ENCODE results near the gene PPP4R1. TPM values are rescaled to one million over a fixed set of nuclear protein-coding genes. Genes with fewer than 3 reads are reported as not detected.
"Not testable (repeated sequence)": the region's sequence is repeated elsewhere in the genome, so short reads cannot be mapped to it uniquely, and the experiment has no call there.

PPP4R1 gene
- total RNA-seq, 1 experiment from 2014 or later: 130 TPM

DNA sequence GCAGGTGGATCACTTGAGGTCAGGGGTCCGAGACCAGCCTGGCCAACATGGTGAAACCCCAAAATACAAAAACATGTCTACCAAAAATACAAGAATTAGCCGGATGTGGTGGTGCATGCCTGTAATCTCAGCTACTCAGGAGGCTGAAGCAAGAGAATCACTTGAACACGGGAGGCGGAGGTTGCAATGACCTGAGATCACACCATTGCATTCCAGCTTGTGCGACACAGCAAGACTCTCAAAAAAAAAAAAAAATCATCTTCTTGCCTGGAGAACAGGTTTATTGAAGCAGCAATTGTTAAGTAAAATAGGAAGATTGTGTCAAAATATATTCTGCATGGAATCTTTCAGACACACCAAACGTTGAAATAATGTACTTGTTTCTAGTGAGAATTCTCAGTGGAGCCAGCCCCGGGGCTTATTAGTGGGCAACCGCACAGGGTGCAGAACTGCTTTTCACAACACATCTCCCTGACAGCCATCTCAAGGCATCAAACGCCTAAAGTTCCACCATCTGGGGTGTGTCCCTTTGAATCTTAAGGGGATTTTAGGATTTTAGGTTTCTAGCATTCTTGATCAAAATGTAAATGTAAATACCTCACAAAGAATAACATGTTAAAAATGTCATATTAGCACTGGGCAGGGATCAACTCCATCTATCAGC lies 28.6 kb upstream of the PPP4R1 start:
- Histone ChIP-seq H3K9me3 (replicated peaks) (no peaks in the 10 kb centered on the region), H3K4me1 (replicated peaks) (peaks cover 43% of the 10 kb centered on the region), H3K4me3 (no peak overlapping the region), H3K27me3 (replicated peaks) (no peaks in the 10 kb centered on the region), H3K36me3 (no peaks in the 10 kb centered on the region), H3K27ac (peak overlapping the region; percentile 100)
- DNase-seq (ENCODE audit: low read depth in 1 of 2, low spot score in 2 of 2): peak; percentile 77 to 92

DNA sequence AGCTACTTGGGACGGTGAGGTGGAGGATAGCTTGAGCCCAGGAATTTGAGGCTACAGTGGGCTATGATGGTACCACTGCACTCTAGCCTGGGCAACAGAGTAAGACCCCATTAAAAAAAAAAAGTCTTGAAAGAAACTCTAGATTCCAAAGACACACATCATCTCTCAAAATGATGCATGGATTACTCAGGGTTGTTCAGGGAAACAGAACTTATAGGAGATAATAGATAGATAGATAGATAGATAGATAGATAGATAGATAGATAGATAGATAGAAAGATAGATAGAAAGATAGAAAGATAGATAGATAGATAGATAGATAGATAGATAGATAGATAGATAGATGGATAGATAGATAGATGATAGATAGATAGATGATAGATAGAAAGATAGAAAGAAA lies 26.7 kb upstream of the PPP4R1 start:
- not testable (repeated sequence) for H3K4me3 ChIP-seq; DNase-seq (ENCODE audit: low read depth in 1 of 2, low spot score in 2 of 2); H3K27me3 ChIP-seq (replicated peaks); H3K27ac ChIP-seq; H3K36me3 ChIP-seq; H3K9me3 ChIP-seq (replicated peaks)
- H3K4me1 ChIP-seq (replicated peaks): peaks cover 35% of the 10 kb centered on the region

DNA sequence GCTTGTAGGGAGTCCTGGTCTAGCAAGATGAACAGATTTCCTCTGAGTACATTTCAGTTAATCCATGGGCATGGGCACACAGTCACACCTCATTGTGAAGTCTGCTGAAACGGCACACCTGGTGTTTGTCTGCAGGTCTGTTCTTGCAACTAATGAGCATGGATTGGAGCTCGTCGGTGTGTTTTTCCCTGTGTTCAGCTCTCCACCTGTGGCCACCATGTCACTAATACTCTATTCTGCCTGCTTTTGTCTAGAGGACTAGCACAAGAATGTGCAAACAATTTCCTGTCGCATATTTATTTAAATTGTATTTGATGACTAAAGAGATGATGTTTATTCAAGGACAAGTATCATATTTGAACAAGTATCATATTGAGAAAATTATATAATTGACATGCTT lies 24.5 kb upstream of the PPP4R1 start:
- Histone ChIP-seq H3K4me3 (no peak overlapping the region), H3K27ac (no peak overlapping the region), H3K4me1 (replicated peaks) (peaks cover 23% of the 10 kb centered on the region), H3K36me3 (no peaks in the 10 kb centered on the region), H3K27me3 (replicated peaks) (no peaks in the 10 kb centered on the region), H3K9me3 (replicated peaks) (no peaks in the 10 kb centered on the region)
- DNase-seq (ENCODE audit: low read depth in 1 of 2, low spot score in 2 of 2): no peak

DNA sequence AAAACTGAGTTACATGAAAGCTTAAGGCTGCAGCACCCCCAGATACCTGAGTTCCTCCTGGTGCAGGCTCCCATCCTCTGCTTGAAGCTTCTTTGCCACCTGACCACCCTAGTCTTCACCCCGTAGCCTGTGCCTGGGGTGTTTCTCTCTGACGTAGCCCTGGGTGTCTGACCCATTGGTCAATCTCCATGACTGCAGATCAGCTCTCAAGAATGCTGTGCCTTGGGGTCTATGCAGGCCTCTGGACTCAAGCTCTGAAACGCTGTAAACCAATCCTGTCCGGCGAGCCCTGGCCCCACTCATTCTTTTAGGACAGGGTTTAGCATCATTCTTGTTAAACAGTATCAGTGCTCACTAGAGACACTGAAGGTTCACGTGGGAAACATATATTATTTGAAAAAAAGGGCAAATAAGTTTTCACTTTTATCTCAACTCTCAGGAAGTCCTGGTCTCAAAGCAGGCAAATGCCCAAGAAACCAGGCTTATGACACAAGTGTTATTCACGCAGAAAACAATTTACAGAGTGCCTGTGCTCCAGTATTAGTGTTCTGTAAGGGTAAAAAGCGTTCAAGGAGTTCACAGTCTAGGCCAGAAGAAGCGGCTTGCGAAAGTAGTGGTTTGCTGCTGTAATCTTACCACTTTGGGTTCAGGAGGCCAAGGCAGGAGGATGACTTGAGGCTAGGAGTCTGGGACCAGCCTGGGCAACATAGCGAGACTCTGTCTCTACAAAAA lies 22.8 kb upstream of the PPP4R1 start:
- no peaks in the 10 kb centered on the region for H3K27me3 ChIP-seq (replicated peaks)
- H3K4me1 ChIP-seq (replicated peaks): peaks cover 11% of the 10 kb centered on the region
- H3K27ac ChIP-seq: no peak overlapping the region

DNA sequence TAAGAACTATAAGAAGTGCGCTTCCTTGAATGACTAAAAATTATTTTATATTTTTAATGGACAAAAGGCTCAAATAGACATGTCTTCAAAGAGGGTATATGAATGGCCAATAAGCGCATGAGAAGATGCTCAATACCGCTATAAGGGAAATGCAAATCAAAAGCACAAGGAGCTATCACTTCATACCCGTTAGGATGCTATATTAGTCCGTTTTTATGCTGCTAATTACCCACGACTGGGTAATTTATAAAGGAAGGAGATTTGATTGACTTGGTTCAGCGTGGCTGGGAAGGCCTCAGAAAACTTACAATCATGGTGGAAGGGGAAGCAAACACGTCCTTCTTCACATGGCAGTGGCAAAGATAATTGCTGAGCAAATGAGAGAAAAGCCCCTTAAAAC lies 20.5 kb upstream of the PPP4R1 start:
- Histone ChIP-seq H3K27me3 (replicated peaks) (no peaks in the 10 kb centered on the region), H3K27ac (no peak overlapping the region), H3K4me1 (replicated peaks) (peaks cover 30% of the 10 kb centered on the region), H3K4me3 (no peak overlapping the region), H3K9me3 (replicated peaks) (no peaks in the 10 kb centered on the region), H3K36me3 (no peaks in the 10 kb centered on the region)
- no peak for DNase-seq (ENCODE audit: low read depth in 1 of 2, low spot score in 2 of 2)

More for the DNA sequence above, 22.8 kb upstream of the PPP4R1 start:
- Histone ChIP-seq H3K36me3 (no peaks in the 10 kb centered on the region), H3K9me3 (replicated peaks) (no peaks in the 10 kb centered on the region), H3K4me3 (no peak overlapping the region)
- DNase-seq (ENCODE audit: low read depth in 1 of 2, low spot score in 2 of 2): no peak

DNA sequence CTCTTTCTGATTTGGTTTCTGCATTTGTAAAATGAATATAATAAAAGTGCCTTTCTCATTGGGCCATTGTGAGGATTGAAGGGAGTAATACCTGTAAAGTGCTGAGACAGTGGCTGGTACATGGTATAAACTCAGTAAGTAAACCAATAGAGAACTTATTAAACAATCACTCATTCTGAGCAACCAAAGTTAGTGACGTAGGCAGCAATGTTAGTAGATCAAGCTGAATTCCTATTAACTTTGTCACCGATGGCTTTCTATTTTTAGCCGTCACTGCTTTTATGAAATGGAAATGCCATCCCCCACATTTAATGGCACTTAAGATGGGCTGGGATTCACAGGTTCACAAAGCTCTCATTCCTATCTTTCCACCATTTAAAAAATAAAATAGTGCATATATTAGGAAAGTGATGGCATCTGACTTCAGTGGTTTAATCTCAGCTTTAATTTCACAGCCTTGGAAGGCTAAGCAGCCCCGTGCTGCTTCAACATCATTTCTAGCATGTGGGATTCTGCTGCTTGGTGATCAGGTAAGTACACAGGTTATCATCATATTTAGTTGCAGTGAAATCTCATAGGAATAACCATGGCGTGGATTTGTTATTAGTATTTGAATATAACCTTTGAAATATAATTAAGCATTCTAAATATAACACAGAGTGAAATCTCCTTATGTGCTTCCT lies 17.6 kb upstream of the PPP4R1 start:
- H3K27me3 ChIP-seq (replicated peaks): no peaks in the 10 kb centered on the region

DNA sequence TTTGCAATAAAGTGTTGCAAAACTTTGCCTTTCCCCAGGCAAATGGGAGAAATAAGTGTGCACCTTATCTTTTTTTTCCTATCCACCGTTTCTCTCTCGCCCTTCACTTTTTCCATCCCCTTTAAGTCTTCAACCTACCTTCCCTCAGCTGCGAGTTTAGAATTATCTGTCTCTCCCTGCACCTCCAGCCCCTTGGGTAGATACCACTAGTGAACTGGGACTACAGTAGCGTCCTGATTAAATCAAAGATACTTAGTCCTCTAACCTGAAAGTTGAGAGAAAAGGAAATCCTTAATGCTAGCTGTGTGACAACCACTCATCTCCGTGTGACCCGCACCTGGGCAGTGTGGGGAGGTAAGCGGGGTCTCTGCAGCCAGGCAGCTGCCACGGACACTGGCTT lies 16.1 kb upstream of the PPP4R1 start:
- Histone ChIP-seq H3K27me3 (replicated peaks) (no peaks in the 10 kb centered on the region), H3K27ac (no peak overlapping the region), H3K4me3 (no peak overlapping the region), H3K9me3 (replicated peaks) (no peaks in the 10 kb centered on the region), H3K4me1 (replicated peaks) (peaks cover 45% of the 10 kb centered on the region), H3K36me3 (no peaks in the 10 kb centered on the region)
- peak in 1 of 2 experiments; percentile 9 for DNase-seq (ENCODE audit: low read depth in 1 of 2, low spot score in 2 of 2)

More for the DNA sequence above, 17.6 kb upstream of the PPP4R1 start:
- Histone ChIP-seq H3K4me3 (no peak overlapping the region), H3K9me3 (replicated peaks) (no peaks in the 10 kb centered on the region), H3K36me3 (no peaks in the 10 kb centered on the region), H3K4me1 (replicated peaks) (peaks cover 38% of the 10 kb centered on the region), H3K27ac (peak overlapping the region; percentile 77)
- DNase-seq (ENCODE audit: low read depth in 1 of 2, low spot score in 2 of 2): peak; percentile 42 to 73

DNA sequence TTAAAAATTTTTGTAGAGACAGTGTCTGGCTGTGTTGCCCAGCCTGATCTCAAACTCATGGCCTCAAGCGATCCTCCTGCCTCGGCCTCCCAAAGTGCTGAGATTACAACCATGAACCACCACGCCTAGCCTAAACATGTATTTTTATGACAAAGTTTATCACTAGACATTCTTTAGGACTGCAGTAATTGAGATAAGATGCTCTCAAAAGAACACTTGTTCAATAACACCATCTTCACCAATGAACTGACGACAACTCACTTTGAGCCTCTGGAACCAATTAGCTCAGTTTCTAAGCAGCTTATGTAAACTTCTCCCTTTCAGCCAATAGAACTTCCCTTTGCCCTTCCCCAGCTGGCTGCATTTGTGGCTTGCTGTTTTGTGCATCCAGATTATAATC lies 15.3 kb upstream of the PPP4R1 start:
- Histone ChIP-seq H3K27me3 (replicated peaks) (no peaks in the 10 kb centered on the region), H3K36me3 (no peaks in the 10 kb centered on the region), H3K4me3 (no peak overlapping the region), H3K4me1 (replicated peaks) (peaks cover 48% of the 10 kb centered on the region), H3K27ac (no peak overlapping the region), H3K9me3 (replicated peaks) (no peaks in the 10 kb centered on the region)
- DNase-seq (ENCODE audit: low read depth in 1 of 2, low spot score in 2 of 2): peak in 1 of 2 experiments; percentile 22

DNA sequence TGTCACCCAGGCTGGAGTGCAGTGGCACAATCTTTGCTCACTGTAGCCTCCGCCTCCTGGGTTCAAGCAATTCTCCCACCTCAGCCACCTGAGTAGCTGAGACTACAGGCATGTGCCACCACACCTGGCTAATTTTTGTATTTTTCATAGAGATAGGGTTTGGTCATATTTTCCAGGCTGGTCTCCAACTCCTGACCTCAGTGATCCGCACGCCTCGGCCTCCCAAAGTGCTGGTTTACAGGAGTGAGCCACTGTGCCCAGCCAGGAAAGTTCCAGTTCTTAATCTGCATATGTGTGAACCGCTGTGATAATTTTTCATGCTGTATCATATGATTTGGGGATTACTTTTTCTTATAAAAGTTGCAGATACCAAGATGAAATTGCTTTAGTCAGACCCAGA lies 14.6 kb upstream of the PPP4R1 start:
- no peak for DNase-seq (ENCODE audit: low read depth in 1 of 2, low spot score in 2 of 2)
- no peaks in the 10 kb centered on the region for H3K27me3 ChIP-seq (replicated peaks)
- no peaks in the 10 kb centered on the region for H3K9me3 ChIP-seq (replicated peaks)
- peaks cover 48% of the 10 kb centered on the region for H3K4me1 ChIP-seq (replicated peaks)
- H3K4me3 ChIP-seq: no peak overlapping the region
- H3K27ac ChIP-seq: no peak overlapping the region
- no peaks in the 10 kb centered on the region for H3K36me3 ChIP-seq

DNA sequence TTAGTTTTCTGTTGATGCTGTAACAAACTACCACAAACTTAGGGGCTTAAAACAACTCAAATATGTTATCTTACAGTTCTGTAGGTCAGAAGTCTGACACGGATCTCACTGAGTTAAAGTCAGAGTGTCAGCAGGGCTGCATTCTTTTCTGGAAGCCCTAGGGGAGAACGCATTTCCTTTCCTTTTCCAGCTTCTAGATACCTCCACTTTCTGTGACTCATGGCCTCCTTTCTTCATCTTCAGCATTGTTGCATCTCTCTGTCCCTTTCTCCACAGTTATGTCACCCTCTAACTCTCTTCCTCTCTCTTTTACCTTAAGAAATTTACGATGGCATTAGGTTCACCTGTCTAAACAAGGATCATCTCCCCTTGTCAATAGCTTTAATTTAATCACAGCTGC lies 13.3 kb upstream of the PPP4R1 start:
- H3K36me3 ChIP-seq: no peaks in the 10 kb centered on the region
- no peaks in the 10 kb centered on the region for H3K27me3 ChIP-seq (replicated peaks)
- peak overlapping the region; percentile 47 for H3K27ac ChIP-seq
- H3K9me3 ChIP-seq (replicated peaks): no peaks in the 10 kb centered on the region
- DNase-seq (ENCODE audit: low read depth in 1 of 2, low spot score in 2 of 2): peak in 1 of 2 experiments; percentile 49
- H3K4me1 ChIP-seq (replicated peaks): peaks cover 48% of the 10 kb centered on the region
- no peak overlapping the region for H3K4me3 ChIP-seq

DNA sequence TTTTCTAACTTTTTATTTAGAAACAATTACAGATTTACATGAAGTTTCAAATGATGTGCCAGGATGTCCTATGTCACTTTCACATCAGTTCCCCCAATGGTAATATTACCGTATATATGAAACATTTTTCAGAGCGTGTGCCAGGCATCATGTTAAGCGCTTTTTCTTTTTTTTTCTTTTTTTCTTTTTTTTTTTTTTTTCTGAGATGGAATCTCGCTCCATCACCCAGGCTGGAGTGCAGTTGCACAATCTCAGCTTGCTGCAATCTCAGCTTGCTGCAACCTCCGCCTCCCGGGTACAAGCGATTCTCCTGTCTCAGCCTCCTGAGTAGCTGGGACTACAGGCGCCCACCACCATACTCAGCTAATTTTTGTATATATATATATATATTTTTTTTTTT lies 5.6 kb upstream of the PPP4R1 start:
- peak overlapping the region; percentile 70 for H3K27ac ChIP-seq
- H3K4me3 ChIP-seq: no peak overlapping the region
- no peaks in the 10 kb centered on the region for H3K9me3 ChIP-seq (replicated peaks)
- H3K27me3 ChIP-seq (replicated peaks): no peaks in the 10 kb centered on the region
- H3K36me3 ChIP-seq: no peaks in the 10 kb centered on the region
- DNase-seq (ENCODE audit: low read depth in 1 of 2, low spot score in 2 of 2): no peak
- peaks cover 49% of the 10 kb centered on the region for H3K4me1 ChIP-seq (replicated peaks)

DNA sequence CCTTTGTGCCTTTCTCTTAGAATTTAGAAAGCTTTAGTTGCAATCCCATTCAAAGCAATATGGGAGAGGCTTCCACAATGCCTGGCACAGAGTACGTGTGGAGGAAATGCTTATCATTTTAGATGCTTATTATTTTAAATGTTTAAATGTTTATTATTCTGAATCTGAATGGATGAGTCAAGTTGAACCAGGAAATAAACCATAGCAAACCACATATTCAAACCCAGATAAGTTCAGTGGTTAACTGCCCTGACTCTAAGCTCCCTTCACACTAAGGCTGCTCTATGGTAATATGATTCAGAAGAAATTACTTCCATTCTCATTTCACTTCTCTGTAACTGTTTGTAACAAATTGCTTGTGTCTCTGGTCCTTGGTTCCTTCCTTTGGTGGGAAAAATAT lies 5.2 kb upstream of the PPP4R1 start:
- H3K27ac ChIP-seq: peak overlapping the region; percentile 70
- H3K36me3 ChIP-seq: no peaks in the 10 kb centered on the region

DNA sequence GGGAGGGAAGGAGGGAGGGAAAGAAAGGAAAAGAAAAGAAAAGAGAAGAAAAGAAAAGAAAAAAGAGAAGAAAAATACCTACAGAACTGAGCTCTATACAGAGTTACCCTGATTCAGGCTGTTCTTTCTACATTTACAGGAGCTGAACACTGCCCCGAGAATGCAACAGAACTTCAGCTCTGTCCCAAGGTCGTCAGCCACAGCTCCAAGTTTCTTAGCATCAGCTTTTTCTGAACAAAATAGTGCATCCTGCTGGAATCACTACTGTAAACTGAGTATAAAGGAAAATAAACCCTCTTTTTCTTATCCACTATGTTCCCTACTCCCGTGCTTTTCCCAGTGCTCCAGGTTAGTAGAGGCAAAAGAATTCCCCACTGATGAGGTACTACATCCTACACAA lies 4.7 kb upstream of the PPP4R1 start:
- no peaks in the 10 kb centered on the region for H3K27me3 ChIP-seq (replicated peaks)
- no peaks in the 10 kb centered on the region for H3K9me3 ChIP-seq (replicated peaks)
- no peaks in the 10 kb centered on the region for H3K36me3 ChIP-seq
- no peak overlapping the region for H3K4me3 ChIP-seq
- peaks cover 52% of the 10 kb centered on the region for H3K4me1 ChIP-seq (replicated peaks)
- H3K27ac ChIP-seq: peak overlapping the region; percentile 70
- DNase-seq (ENCODE audit: low read depth in 1 of 2, low spot score in 2 of 2): no peak

More for the DNA sequence above, 5.2 kb upstream of the PPP4R1 start:
- DNase-seq (ENCODE audit: low read depth in 1 of 2, low spot score in 2 of 2): peak; percentile 58 to 89
- no peaks in the 10 kb centered on the region for H3K9me3 ChIP-seq (replicated peaks)
- no peak overlapping the region for H3K4me3 ChIP-seq
- no peaks in the 10 kb centered on the region for H3K27me3 ChIP-seq (replicated peaks)
- peaks cover 52% of the 10 kb centered on the region for H3K4me1 ChIP-seq (replicated peaks)

DNA sequence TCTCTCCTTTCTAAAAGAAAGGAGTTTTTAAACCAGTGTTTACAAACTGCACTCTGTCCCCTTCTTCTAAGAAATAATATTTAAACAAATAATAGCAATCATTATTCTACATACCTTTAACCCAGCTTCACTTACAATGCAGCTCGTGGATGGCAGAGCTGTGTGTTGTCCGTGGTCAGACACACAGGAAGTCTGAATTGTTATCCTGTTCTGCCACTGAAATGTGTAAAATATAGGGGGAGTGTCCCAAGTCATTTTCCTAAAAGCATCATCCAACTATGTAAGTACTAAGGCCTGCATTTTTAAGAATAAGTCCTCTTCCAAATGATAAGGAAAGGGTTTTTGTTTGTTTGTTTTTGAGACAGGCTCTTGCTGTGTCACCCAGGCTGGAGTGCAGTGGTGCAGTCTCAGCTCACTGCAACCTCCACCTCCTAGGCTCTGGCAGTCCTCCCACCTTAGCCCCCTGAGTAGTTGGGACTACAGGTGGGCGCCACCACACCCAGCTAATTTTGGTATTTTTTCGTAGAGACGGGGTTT lies 2.7 kb upstream of the PPP4R1 start:
- peaks cover 61% of the 10 kb centered on the region for H3K4me1 ChIP-seq (replicated peaks)
- H3K9me3 ChIP-seq (replicated peaks): no peaks in the 10 kb centered on the region
- H3K4me3 ChIP-seq: no peak overlapping the region
- 0 out of 2 replicates have a peak overlapping the region, but pooled peaks have one; percentile 93 for H3K27ac ChIP-seq
- no peaks in the 10 kb centered on the region for H3K27me3 ChIP-seq (replicated peaks)
- DNase-seq (ENCODE audit: low read depth in 1 of 2, low spot score in 2 of 2): peak in 1 of 2 experiments; percentile 51
- peaks cover 10% of the 10 kb centered on the region for H3K36me3 ChIP-seq

Measured in SJSA1 (cell line).